ENCODE measurements around the gene ZNF205.
"Not testable (repeated sequence)": the region's sequence is repeated elsewhere in the genome, so short reads cannot be mapped to it uniquely, and the experiment has no call there.

The ZNF205 gene

GRCh38 chr16:3135126-3135715 is 22.8 kb downstream of the ZNF205 start:
- DNase-seq = no peak

DNA sequence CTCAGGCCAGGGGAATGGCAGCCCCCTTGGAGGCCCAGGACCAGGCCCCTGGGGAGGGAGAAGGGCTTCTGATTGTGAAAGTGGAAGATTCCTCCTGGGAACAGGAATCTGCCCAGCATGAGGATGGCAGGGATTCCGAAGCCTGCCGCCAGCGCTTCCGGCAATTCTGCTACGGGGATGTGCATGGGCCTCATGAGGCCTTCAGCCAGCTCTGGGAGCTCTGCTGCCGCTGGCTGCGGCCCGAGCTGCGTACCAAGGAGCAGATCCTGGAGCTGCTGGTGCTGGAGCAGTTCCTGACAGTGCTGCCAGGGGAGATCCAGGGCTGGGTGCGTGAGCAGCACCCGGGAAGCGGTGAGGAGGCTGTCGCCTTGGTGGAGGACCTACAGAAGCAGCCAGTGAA is 24.9 kb downstream of the ZNF205 start:
- no peak for DNase-seq

GRCh38 chr16:3138342-3138741 is 26.0 kb downstream of the ZNF205 start:
- no peak for DNase-seq

DNA sequence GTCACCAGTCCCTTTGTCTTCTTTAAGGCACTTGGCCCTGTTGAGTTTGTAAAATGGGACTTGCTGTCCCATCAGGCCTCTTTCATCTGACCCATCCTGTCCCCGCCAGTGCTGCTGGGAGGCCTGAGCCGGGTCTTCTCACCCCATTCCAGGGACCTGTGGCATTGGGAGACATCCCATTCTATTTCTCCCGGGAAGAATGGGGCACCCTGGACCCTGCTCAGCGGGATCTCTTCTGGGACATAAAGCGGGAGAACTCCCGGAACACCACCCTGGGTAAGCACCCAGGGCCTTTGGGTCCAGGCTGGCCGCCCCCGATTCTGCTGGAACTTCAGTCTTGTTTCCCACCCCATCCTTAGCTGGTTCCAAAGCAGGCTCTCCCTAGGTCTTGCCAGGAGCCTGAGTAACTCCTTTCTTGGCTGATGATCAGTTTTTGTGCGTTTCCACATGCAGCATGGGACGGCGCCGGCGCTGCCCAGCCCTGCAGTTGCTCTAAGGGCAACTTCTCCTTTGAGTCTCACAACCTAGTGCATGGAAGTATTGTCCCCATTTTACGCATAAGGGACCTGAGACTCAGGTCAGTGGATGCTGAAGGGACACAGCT is 26.5 kb downstream of the ZNF205 start:
- no peak for DNase-seq

DNA sequence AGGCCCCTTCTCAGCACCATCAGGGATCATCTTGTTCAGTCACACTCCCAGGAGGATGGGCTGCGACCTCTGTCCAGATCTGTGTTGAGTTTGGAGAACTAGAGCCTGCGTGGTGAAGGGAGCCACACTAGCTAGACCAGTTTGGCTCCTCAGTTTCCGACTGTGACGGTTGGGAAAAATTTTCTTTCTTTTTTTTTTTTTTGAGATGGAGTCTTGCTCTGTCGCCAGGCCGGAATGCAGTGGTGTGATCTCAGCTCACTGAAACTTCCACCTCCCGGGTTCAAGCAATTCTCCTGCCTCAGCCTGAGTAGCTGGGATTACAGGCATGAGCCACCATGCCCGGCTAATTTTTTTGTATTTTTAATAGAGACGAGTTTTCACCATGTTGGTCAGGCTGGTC is 27.2 kb downstream of the ZNF205 start:
- not testable (repeated sequence) for DNase-seq

GRCh38 chr16:3140603-3141427 is 28.4 kb downstream of the ZNF205 start:
- DNase-seq = no peak

DNA sequence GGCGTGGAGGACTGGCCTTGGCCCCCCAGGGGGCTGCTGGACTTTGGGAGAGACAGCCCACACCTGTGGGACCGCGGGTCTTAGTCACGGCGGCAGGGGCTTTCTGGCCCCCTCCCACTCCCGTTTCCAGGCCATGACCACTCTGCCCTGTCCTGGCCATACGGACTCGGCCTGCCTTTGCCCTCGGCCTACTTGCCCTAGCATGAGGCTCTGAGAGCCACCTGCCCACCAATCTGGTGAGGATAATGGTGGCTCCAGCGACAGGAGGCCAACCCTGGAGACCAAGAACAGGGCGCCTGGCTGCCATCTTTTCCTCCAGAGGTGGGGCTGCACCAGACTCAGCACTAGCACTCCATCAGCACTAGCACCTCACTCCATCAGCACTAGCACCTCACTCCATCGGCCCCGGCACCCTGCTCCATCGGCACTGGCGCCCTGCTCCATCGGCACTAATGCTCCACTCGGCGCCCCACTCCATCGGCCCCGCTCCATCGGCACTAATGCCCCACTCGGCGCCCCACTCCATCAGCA is 29.5 kb downstream of the ZNF205 start:
- DNase-seq = no peak

GRCh38 chr16:3142327-3142726 is 29.9 kb downstream of the ZNF205 start:
- no peak for DNase-seq

DNA sequence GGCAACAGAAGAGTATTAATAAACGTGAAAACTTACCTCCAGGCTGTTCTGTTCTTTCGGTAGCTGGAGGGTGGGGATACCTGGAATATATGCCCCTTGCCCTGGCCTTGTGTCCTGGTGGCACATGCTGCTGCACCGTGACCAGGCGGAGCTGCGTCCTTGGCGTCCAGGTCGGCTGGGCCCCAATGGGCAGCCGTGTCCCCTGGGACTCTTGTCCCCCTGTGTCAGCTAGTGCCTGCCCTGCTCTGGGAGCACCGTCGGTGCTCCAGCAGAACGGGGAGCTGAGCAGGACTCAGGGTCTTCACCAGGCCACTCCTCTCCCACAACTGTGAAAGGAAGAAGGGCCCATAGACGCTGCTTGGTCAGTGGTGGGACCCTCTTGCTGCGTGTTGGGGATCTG is 30.4 kb downstream of the ZNF205 start:
- DNase-seq = no peak

DNA sequence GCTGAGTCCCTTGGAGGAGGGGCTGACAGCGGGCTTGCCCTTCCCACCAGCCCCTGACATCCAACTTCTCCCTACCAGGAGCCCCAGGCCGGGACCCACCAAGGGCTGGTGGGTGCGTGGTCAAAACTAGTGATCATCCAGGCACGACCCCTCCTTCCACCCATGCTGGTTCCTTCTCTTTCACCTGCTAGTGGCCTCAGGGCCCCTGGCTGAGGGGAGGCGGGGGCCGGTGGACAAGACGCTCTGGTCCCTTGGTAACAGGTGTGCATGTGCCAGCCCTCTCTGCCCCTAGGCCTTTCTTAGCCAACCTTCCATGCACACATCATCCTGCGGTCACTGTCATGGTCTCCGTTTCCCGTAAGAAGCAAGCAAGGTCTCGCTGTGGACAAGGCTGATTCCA is 30.8 kb downstream of the ZNF205 start:
- no peak for DNase-seq

- DNase-seq = no peak
Measured at GRCh38 chr16:3143598-3144320, 31.4 kb downstream of the ZNF205 start.

GRCh38 chr16:3144321-3144983 is 32.1 kb downstream of the ZNF205 start:
- DNase-seq = no peak

DNA sequence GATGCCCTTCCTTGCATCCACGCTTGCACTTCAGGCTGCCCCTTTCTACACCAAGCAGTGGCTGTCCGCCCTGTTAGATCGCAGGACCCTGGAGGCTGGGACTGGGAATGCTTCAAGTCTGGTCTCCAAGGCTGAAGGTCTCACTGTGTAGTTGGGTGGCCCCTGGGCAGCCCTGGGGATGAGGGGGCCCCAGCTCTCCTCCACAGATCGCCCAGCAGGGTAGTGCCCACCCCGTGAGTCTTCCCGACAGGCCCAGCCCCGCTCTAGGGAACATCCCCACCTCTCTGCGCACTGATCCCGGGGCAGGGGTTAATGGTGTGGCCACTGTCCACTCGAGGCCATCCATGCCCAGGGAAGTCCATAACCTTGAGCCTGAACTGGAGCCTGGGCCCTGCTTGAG is 32.8 kb downstream of the ZNF205 start:
- no peak for DNase-seq

- no peak for DNase-seq
Measured at GRCh38 chr16:3145660-3146059, 33.3 kb downstream of the ZNF205 start.

- DNase-seq = no peak
Measured at GRCh38 chr16:3147046-3147756, 34.8 kb downstream of the ZNF205 start.

GRCh38 chr16:3147757-3148104 is 35.3 kb downstream of the ZNF205 start:
- no peak for DNase-seq

GRCh38 chr16:3148256-3149192 is 36.1 kb downstream of the ZNF205 start:
- DNase-seq = no peak

DNA sequence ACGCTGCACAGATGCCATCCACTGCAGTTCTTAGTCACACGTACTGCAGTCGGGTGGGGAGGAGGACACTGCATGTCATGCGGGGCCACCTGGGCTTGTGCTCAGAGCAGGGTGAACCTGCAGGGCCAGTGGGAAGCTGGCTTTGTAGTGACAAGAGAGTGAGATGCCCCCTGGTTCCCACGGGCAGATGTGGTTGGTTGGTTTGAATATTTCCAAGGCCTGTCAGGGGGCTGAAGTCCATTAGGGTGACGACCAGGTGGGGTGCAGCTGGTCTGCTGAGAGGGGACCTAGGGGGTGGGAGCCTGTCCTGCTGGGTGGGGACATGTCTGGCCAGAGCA is 36.8 kb downstream of the ZNF205 start:
- no peak for DNase-seq

- peak; percentile 71 for DNase-seq
Measured at GRCh38 chr16:3149630-3150345, 37.4 kb downstream of the ZNF205 start.
